K562 (cell line): ENCODE results near the gene RGS14. TPM values are rescaled to one million over a fixed set of nuclear protein-coding genes. Genes with fewer than 3 reads are reported as not detected.
A peak's percentile ranks its signal among the peaks of the same experiment; 100 is the strongest.

ENCODE experiments used
- BHLHE40 ChIP-seq: IDR thresholded peaks from 2 replicates; pipeline ENCODE4 v1.6.1; 2011; ENCODE audit warnings: low read length, improper control_type of control experiment
- E2F4 ChIP-seq: sonication (generic); formaldehyde crosslinking; IDR thresholded peaks from 2 replicates; pipeline ENCODE4 v1.8.0; 2022; ENCODE audit warnings: mild to moderate bottlenecking, low read depth, missing genetic modification reagents
- HMBOX1 ChIP-seq: sonication (generic); IDR thresholded peaks from 2 replicates; pipeline ENCODE4 v1.6.1; 2016
- HSF4 ChIP-seq: fragments of 250-450 bp; sonication (Bioruptor Pico); IDR thresholded peaks from 2 replicates; pipeline ENCODE4 v2.1.2; 2022; ENCODE audit warnings: mild to moderate bottlenecking, moderate library complexity, borderline replicate concordance
- LCOR ChIP-seq: sonication (generic); formaldehyde crosslinking; IDR thresholded peaks from 2 replicates; pipeline ENCODE4 v1.8.0; 2022; ENCODE audit warnings: mild to moderate bottlenecking, missing genetic modification reagents
- PPARD ChIP-seq: fragments of 250-450 bp; sonication (Bioruptor Pico); IDR thresholded peaks from 2 replicates; pipeline ENCODE4 v1.8.0; 2022; ENCODE audit warnings: inconsistent platforms, mild to moderate bottlenecking, moderate library complexity
- THAP12 ChIP-seq: fragments of 250-450 bp; sonication (Bioruptor Pico); IDR thresholded peaks from 2 replicates; pipeline ENCODE4 v1.9.0; 2021; ENCODE audit warnings: mild to moderate bottlenecking, inconsistent platforms
- ZNF408 ChIP-seq: fragments of 250-450 bp; sonication (Bioruptor Pico); IDR thresholded peaks from 2 replicates; pipeline ENCODE4 v1.4.0; 2020; ENCODE audit warnings: low read depth, mild to moderate bottlenecking, moderate library complexity
- polyA plus RNA-seq, 8 experiments: library from polyadenylated mRNA; depleted of rRNA in 4 of 8; stranded (reverse) in 5 of 8; unstranded in 3 of 8; fragments of >200 nt; fragmentation: Nextera tagmentation in 2 of 8; fragmentation: Illumina TruSeq in 1 of 8; extraction: Ambion mirVana in 2 of 8; extraction: Trizol in 1 of 8; gene quantifications; 2 replicates each; pipeline versions ENCODE4 v1.2.1 to v1.2.3, GENCODE V29; 2011 to 2014; ENCODE audit warnings: inconsistent platforms in 1 of 8, missing spikeins in 1 of 8
- total RNA-seq, 7 experiments: library from RNA; depleted of rRNA in 6 of 7; stranded (reverse); fragments of >200 nt in 6 of 7; fragmentation: Illumina TruSeq in 2 of 7; extraction: Trizol in 2 of 7; gene quantifications; 2 replicates each; pipeline versions ENCODE4 v1.2.1 to v1.2.3, GENCODE V29; 2011 to 2021; ENCODE audit warnings: low replicate concordance in 1 of 7

RGS14 gene
- total and polyA plus RNA-seq, 9 of the 15 experiments (the other 6 are each of a cell fraction or from before 2014, with no cell fraction given) = 0.28 to 75.9 (median 34.5) TPM

GRCh38 chr5:177378884-177379883 is 21.5 kb downstream of the RGS14 start (continued):
- TF ChIP-seq LCOR = peak; percentile 28; the same call in 1 of the 2 replicates
- TF ChIP-seq PPARD (CRISPR knock-in tag) = no peak
- TF ChIP-seq HMBOX1 = peak; percentile 58
- TF ChIP-seq ZNF408 = no peak
- peak; percentile 12; the same call in 1 of the 2 replicates for TF ChIP-seq BHLHE40
- TF ChIP-seq THAP12 (CRISPR knock-in tag) = 0 out of 2 replicates have a peak, but pooled peaks have one; percentile 27
- TF ChIP-seq E2F4 (CRISPR knock-in tag) = no peak
- 0 out of 2 replicates have a peak, but pooled peaks have one; percentile 5 for TF ChIP-seq HSF4 (CRISPR knock-in tag)
